ENCODE results near the gene CNN2.

CNN2 gene

DNA sequence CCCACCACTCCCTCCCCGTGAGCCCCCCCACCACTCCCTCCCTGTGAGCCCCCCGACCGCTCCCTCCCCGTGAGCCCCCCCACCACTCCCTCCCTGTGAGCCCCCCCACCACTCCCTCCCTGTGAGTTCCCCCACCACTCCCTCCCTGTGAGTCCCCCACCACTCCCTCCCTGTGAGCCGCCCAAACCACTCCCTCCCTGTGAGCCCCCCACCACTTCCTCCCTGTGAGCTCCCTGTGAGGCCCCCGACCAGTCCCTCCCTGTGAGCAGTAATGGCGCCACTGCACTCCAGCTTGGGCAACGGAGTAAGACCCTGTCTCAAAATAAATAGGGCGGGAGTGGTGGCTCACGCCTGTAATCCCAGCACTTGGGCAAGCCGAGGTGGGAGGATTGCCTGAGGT, 23.4 kb downstream of the CNN2 start:
- FAIRE-seq (no peak), DNase-seq (ENCODE audit: insufficient read length, low spot score) (no peak)

DNA sequence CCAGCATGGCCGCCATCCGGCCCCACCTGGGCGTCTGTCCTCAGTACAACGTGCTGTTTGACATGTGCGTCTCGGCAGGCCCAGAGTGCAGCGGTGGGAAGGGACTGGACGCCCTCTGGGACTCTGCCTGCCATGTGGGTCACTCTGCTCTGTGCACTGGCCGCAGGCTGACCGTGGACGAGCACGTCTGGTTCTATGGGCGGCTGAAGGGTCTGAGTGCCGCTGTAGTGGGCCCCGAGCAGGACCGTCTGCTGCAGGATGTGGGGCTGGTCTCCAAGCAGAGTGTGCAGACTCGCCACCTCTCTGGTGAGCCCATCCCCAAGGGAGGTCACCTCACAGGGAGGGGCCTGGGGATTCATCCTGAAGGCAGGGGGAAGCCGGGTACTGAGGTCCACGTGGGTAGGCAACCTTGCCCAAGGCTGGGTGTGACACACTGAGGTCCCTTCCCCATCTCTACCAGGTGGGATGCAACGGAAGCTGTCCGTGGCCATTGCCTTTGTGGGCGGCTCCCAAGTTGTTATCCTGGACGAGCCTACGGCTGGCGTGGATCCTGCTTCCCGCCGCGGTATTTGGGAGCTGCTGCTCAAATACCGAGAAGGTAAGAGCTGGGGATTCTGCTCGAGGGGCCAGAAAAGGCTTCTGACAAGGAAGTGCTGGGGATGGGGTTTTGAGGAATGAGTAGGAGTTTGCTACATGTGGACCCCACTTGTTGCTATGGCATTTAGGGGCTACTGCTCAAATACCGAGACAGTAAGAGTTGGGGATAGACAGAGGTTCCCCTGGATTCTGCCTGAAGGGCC, 24.8 kb downstream of the CNN2 start:
- FAIRE-seq (no peak), DNase-seq (ENCODE audit: insufficient read length, low spot score) (no peak)
- TF ChIP-seq, protein P1, sequence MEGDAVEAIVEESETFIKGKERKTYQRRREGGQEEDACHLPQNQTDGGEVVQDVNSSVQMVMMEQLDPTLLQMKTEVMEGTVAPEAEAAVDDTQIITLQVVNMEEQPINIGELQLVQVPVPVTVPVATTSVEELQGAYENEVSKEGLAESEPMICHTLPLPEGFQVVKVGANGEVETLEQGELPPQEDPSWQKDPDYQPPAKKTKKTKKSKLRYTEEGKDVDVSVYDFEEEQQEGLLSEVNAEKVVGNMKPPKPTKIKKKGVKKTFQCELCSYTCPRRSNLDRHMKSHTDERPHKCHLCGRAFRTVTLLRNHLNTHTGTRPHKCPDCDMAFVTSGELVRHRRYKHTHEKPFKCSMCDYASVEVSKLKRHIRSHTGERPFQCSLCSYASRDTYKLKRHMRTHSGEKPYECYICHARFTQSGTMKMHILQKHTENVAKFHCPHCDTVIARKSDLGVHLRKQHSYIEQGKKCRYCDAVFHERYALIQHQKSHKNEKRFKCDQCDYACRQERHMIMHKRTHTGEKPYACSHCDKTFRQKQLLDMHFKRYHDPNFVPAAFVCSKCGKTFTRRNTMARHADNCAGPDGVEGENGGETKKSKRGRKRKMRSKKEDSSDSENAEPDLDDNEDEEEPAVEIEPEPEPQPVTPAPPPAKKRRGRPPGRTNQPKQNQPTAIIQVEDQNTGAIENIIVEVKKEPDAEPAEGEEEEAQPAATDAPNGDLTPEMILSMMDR (IDR thresholded peaks at IDR 0.05; ENCODE audit: insufficient read depth, missing control alignments), result no peak

More for the DNA sequence above, 23.4 kb downstream of the CNN2 start:
- TF ChIP-seq, protein P1 (IDR thresholded peaks at IDR 0.05; ENCODE audit: insufficient read depth, missing control alignments), result no peak

DNA sequence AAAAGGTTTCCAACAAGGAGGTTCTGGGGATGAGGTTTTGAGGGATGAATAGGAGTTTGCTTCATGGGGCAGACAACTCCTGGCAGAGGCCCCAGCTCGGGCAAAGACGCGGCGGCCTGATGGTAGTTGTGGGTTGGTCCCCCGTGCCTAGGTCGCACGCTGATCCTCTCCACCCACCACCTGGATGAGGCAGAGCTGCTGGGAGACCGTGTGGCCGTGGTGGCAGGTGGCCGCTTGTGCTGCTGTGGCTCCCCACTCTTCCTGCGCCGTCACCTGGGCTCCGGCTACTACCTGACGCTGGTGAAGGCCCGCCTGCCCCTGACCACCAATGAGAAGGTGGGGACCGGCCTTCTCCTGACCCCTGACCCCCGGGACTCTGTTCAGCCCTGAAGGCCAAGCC, 25.4 kb downstream of the CNN2 start:
- DNase-seq (ENCODE audit: insufficient read length, low spot score) (no peak), FAIRE-seq (no peak)
- TF ChIP-seq, protein P1 (IDR thresholded peaks at IDR 0.05; ENCODE audit: insufficient read depth, missing control alignments), result no peak

DNA sequence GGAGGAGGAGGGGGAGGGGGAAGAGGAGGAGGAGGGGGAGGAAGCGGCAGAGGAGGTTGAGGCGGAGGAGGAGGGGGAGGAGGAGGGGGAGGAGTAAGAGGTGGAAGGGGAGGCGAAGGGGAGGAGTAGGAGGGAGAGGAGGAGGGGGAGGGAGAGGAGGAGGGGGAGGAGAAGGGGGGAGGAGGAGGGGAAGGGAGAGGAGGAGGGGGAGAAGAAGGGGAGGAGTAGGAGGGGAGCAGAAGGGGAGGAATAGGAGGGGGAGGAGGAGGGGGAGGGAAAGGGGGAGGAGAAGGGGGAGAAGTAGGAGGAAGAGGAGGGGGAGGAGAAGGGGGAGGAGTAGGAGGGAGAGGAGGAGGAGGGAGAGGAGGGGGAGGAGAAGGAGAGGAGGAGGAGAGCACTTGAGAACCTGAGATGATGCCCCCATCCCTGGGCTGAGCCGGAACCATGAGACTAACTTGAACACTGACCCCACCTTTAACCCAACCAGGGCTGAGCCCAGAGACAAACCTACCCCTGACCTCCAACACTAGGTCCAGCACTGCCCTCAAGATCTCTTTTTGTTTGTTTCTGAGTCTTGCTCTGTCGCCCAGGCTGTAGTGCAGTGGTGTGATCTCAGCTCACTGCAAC, 26.1 kb downstream of the CNN2 start:
- TF ChIP-seq, protein P1 (IDR thresholded peaks at IDR 0.05; ENCODE audit: insufficient read depth, missing control alignments), result no peak
- DNase-seq (ENCODE audit: insufficient read length, low spot score) (no peak), FAIRE-seq (no peak)

DNA sequence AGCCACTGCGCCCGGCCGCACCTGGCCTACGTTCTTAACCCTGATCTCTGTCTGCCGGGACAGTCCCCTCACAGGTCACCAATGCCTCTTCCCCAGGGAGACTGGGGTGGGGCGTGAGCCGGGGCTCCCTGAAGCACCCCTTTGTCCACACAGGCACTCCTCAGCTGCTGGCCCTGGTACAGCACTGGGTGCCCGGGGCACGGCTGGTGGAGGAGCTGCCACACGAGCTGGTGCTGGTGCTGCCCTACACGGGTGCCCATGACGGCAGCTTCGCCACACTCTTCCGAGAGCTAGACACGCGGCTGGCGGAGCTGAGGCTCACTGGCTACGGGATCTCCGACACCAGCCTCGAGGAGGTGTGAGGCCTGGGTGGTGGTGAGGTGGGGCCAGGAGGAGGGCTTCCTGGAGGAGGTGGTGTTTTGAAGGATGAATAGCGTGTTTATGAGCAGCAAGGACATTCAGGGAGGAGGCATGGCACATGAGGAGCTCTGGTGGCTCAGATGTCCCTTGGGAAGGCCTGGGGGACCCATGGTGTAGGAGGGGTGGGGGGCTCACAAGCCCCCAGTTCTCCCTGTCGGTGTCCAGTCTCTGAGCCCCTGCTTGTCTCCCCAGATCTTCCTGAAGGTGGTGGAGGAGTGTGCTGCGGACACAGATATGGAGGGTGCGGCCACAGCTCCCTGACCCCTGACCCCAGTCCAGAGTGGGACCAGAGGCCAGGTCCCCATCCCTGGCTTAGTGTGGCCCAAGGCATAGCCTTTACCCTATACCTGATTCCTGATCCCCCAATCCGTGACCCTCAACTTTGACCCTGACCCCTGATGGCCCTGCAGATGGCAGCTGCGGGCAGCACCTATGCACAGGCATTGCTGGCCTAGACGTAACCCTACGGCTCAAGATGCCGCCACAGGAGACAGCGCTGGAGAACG, 27.0 kb downstream of the CNN2 start:
- TF ChIP-seq, protein P1 (IDR thresholded peaks at IDR 0.05; ENCODE audit: insufficient read depth, missing control alignments), result no peak
- DNase-seq (ENCODE audit: insufficient read length, low spot score), result no peak
- FAIRE-seq, result no peak

DNA sequence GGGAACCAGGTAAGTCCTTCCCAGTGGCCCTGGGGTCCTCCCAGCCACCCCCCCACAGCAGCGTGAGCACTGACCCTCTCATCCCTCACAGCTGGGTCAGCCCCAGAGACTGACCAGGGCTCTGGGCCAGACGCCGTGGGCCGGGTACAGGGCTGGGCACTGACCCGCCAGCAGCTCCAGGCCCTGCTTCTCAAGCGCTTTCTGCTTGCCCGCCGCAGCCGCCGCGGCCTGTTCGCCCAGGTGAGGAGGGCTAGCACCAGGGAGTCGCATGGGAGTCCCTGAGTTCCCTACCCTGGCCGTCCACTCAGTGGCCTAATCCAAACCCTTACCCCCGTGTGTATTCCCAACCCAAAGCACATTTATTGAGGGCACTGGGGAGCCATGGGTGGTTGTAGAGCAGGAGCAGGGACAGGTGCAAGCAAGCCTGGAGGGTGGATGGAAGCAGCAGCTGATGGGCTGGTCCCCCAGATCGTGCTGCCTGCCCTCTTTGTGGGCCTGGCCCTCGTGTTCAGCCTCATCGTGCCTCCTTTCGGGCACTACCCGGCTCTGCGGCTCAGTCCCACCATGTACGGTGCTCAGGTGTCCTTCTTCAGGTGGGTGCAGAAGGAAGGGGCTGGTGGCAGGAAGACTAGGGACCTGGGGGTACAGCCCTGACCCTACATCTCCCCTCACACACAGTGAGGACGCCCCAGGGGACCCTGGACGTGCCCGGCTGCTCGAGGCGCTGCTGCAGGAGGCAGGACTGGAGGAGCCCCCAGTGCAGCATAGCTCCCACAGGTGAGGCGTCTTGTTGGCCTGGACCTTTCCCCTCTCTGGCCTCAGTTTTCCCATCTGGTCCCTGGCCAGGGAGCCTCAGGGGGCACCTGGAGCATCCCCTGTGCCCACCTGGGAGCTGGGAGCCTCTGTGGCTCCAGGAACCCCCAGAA, 28.0 kb downstream of the CNN2 start:
- FAIRE-seq, result no peak
- DNase-seq (ENCODE audit: insufficient read length, low spot score), result no peak

More for the DNA sequence above, 28.0 kb downstream of the CNN2 start:
- TF ChIP-seq, protein P1 (IDR thresholded peaks at IDR 0.05; ENCODE audit: insufficient read depth, missing control alignments), result no peak
